Measurements from ENCODE around the gene NCS1. TPM values are rescaled to one million over a fixed set of nuclear protein-coding genes. Genes with fewer than 3 reads are reported as not detected.

Gene NCS1
- total and polyA plus RNA-seq, 2 of the 8 experiments (the other 6 are each of a cell fraction or from before 2014, with no cell fraction given), result 34.7 to 47.6 TPM

DNA sequence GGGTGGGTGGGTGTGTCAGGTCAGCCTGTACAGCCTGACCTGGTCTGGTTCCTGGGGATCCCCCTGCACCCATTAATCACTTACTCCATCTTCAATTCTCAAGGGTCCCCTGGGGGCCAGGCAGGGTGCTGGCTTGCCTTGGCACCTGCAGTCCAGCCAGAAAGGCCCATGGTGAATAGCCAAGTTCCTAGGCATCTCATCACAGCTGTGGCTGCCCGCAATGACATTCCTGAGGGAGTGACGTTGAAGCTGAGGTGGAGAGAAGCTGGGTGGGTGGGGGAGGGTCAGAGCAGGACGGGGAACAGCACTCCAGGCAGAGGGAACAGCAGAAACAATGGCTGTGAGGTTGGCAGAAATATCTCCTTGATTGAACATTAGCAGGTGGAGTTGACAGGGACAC lies 103.9 kb downstream of the NCS1 start:
- ChIA-PET CTCF (ENCODE audit: partially characterized antibody) (interaction anchor here (1.3 kb wide), 1 partner anchor 12 kb away, joined by 4 read pairs; no protein-coding TSS in a partner anchor), POLR2A (ENCODE audit: partially characterized antibody) (no interaction called here)
- Histone ChIP-seq H3K79me2 (ENCODE audit: control insufficient read depth in 1 of 2, insufficient read depth in 2 of 2, low read length in 2 of 2) (peaks cover 0 to 12% of the 10 kb centered on the region in 2 experiments; a peak in 2 of 4 replicates), H3K9me3 (ENCODE audit: insufficient read depth in 2 of 2, low read depth in 1 of 2, low read length in 1 of 2) (no peaks in the 10 kb centered on the region), H3K27ac (ENCODE audit: low read depth, low read length) (no peak overlapping the region), H2BK12ac (ENCODE audit: low read depth, low read length) (no peak overlapping the region), H4K91ac (replicated peaks; ENCODE audit: insufficient read length, low read length) (no peak overlapping the region), H3K4me1 (replicated peaks in 1 of 4; ENCODE audit: control insufficient read depth in 3 of 4, insufficient read depth in 4 of 4, low read length in 3 of 4) (peaks cover 0 to 2% (median 0%) of the 10 kb centered on the region in 4 experiments; a peak in 1 of 7 replicates), H3K36me3 (ENCODE audit: control insufficient read depth in 2 of 4, insufficient read depth in 4 of 4, low read length in 3 of 4) (no peaks in the 10 kb centered on the region), H3K23me2 (ENCODE audit: low read depth, low read length) (peaks cover 2% of the 10 kb centered on the region; the same call in 1 of the 2 replicates), H2AK5ac (ENCODE audit: low read depth, low read length) (no peak overlapping the region), H3K4ac (replicated peaks; ENCODE audit: insufficient read length, low read depth, low read length) (no peak overlapping the region), H3K27me3 (replicated peaks in 1 of 4; ENCODE audit: control insufficient read depth in 3 of 4, extremely low read depth in 1 of 4, insufficient read depth in 3 of 4, low read length in 3 of 4) (no peaks in the 10 kb centered on the region), H3K4me2 (ENCODE audit: insufficient read depth in 1 of 2, low read depth in 2 of 2, low read length in 2 of 2) (no peak overlapping the region), H3K4me3 (ENCODE audit: extremely low read depth in 1 of 4, insufficient read depth in 2 of 4, low read depth in 3 of 4, low read length in 4 of 4) (no peak overlapping the region), H3K14ac (ENCODE audit: insufficient read length) (no peak overlapping the region), H2BK15ac (ENCODE audit: low read length) (no peak overlapping the region), H4K20me1 (replicated peaks in 1 of 2; ENCODE audit: control insufficient read depth in 1 of 2, insufficient read depth in 2 of 2, low read length in 2 of 2) (peaks cover 0 to 1% of the 10 kb centered on the region in 2 experiments), H2BK120ac (replicated peaks; ENCODE audit: low read depth, low read length) (no peak overlapping the region), H3K79me1 (ENCODE audit: low read depth, low read length) (no peaks in the 10 kb centered on the region), H2AFZ (ENCODE audit: low read length) (no peak overlapping the region), H3K9ac (replicated peaks in 1 of 4; ENCODE audit: extremely low read depth in 1 of 4, low read depth in 3 of 4, low read length in 3 of 4) (no peak overlapping the region), H2BK5ac (ENCODE audit: low read depth, low read length) (no peak overlapping the region), H2BK20ac (ENCODE audit: low read length) (no peak overlapping the region), H3K18ac (ENCODE audit: extremely low read depth, low read length) (no peak overlapping the region), H4K8ac (ENCODE audit: extremely low read depth, insufficient read depth, low read length) (no peak overlapping the region), H3K23ac (ENCODE audit: insufficient read length) (no peak overlapping the region), H3K56ac (replicated peaks; ENCODE audit: insufficient read length, low read depth, low read length) (no peak overlapping the region), H4K5ac (ENCODE audit: insufficient read length, low read depth, low read length) (no peak overlapping the region)
- FAIRE-seq, result no peak
- WGBS, 2 experiments (ENCODE audit: extremely low coverage in 1 of 2, insufficient coverage in 1 of 2, insufficient read length in 1 of 2, insufficient replicate concordance in 2 of 2, low coverage in 1 of 2, low lambda C conversion rate in 2 of 2, missing lambda C conversion rate in 1 of 2), result 85% methylated on average over 3 of the region's 3 CpGs; no CpG with 5 or more reads in 1 of the 2 experiments
- TF ChIP-seq CHD2 (IDR thresholded peaks at IDR 0.05; ENCODE audit: low read length) (no peak), CBX8 (IDR thresholded peaks at IDR 0.05; ENCODE audit: borderline replicate concordance, low read depth, low read length) (no peak), JUND (IDR thresholded peaks at IDR 0.05; ENCODE audit: low read length) (no peak)
- no peak for DNase-seq (ENCODE audit: low read depth in 1 of 2, low spot score in 2 of 2)

Measured in H1 (cell line).